OCI-LY7 (cell line): ENCODE results near the gene PCDHGB7. TPM values are rescaled to one million over a fixed set of nuclear protein-coding genes. Genes with fewer than 3 reads are reported as not detected.

Experiments used
- BruUV-seq: library from RNA; stranded (reverse); fragments of 400-500 nt; replicated peaks from 2 replicates; lab custom pipeline; 2021; lab: Mats Ljungman, UMichigan
- CTCF ChIA-PET: fragments of 300-600 bp; sonication (Branson Sonifier 250); formaldehyde crosslinking; loops from one replicate; lab custom pipeline; 2022; ENCODE audit warnings: antibody characterized with exemption; ENCODE audit not compliant: unreplicated experiment; lab: Charles Lee
- POLR2A ChIA-PET: fragments of 300-600 bp; sonication (Branson Sonifier 250); formaldehyde crosslinking; loops from one replicate; lab custom pipeline; 2022; ENCODE audit warnings: antibody characterized with exemption; lab: Charles Lee
- DNase-seq: peaks from one replicate; pipeline ENCODE4 v3.0.0-alpha.2; 2015; ENCODE audit warnings: low spot score
- H2AFZ ChIP-seq: fragments of 200-600 bp; sonication (generic), shearing (Covaris generic); 2 replicates; pipeline ENCODE4 v1.6.1; 2014; ENCODE audit warnings: mild to moderate bottlenecking, antibody characterized with exemption, low read length, moderate library complexity
- H3K27ac ChIP-seq: fragments of 200-600 bp; sonication (generic); 2 replicates; pipeline ENCODE4 v1.5.1; 2014; ENCODE audit warnings: mixed run types, low read depth, mild to moderate bottlenecking, moderate library complexity, low read length, inconsistent platforms; ENCODE audit not compliant: poor library complexity, severe bottlenecking
- H3K36me3 ChIP-seq: fragments of 200-600 bp; sonication (generic); 2 replicates; pipeline ENCODE4 v1.6.1; 2014; ENCODE audit warnings: mild to moderate bottlenecking, antibody characterized with exemption, low read length, moderate library complexity, mixed read lengths; ENCODE audit not compliant: insufficient read depth
- H3K4me1 ChIP-seq: fragments of 200-600 bp; sonication (generic); 2 replicates; pipeline ENCODE4 v1.5.1; 2014; ENCODE audit warnings: mild to moderate bottlenecking, low read length; ENCODE audit not compliant: insufficient read depth, poor library complexity, severe bottlenecking
- H3K4me2 ChIP-seq: fragments of 200-600 bp; sonication (generic); 2 replicates; pipeline ENCODE4 v1.6.1; 2014; ENCODE audit warnings: mild to moderate bottlenecking, low read length
- H3K4me3 ChIP-seq: fragments of 200-600 bp; sonication (generic); 2 replicates; pipeline ENCODE4 v1.5.1; 2014; ENCODE audit warnings: mild to moderate bottlenecking, low read depth, low read length; ENCODE audit not compliant: poor library complexity, severe bottlenecking
- H3K79me2 ChIP-seq: fragments of 200-600 bp; sonication (generic); 2 replicates; pipeline ENCODE4 v1.6.1; 2016; ENCODE audit warnings: low read depth, mild to moderate bottlenecking, low read length, moderate library complexity, mixed read lengths; ENCODE audit not compliant: insufficient read depth
- H3K9me2 ChIP-seq: fragments of 200-600 bp; sonication (generic); 2 replicates; pipeline ENCODE4 v1.6.1; 2016; ENCODE audit warnings: mild to moderate bottlenecking, low read length, mixed read lengths; ENCODE audit not compliant: insufficient read depth
- H3K9me3 ChIP-seq: fragments of 200-600 bp; sonication (generic); 2 replicates; pipeline ENCODE4 v1.6.1; 2014; ENCODE audit warnings: mild to moderate bottlenecking, mixed run types, low read length, mixed read lengths
- H4K20me1 ChIP-seq: fragments of 200-600 bp; sonication (generic); 2 replicates; pipeline ENCODE4 v1.6.1; 2014; ENCODE audit warnings: mild to moderate bottlenecking, antibody characterized with exemption, low read length, moderate library complexity, mixed read lengths; ENCODE audit not compliant: insufficient read depth
- CTCF ChIP-seq: fragments of 200-600 bp; sonication (generic); conservative IDR thresholded peaks from 2 replicates; pipeline ENCODE4 v1.5.1; 2014; ENCODE audit warnings: mild to moderate bottlenecking, antibody characterized with exemption, low read length, moderate library complexity, mixed read lengths
- EZH2phosphoT487 ChIP-seq: fragments of 200-600 bp; sonication (generic); IDR thresholded peaks from 2 replicates; pipeline ENCODE4 v1.6.1; 2018; ENCODE audit warnings: low read depth, borderline replicate concordance, mild to moderate bottlenecking, mixed run types, antibody characterized with exemption, low read length, moderate library complexity, mixed read lengths
- intact Hi-C: fragments of 100-400 bp; cut with micrococcal nuclease; formaldehyde crosslinking; loops from one replicate; pipeline ENCODE4 v1.10.0; 2022; ENCODE audit not compliant: unreplicated experiment
- total RNA-seq, 2 experiments: library from RNA; depleted of rRNA in 1 of 2; stranded (reverse); fragments of >200 nt in 1 of 2; shearing (Covaris generic) in 1 of 2; gene quantifications; 2 replicates each; pipeline ENCODE4 v1.2.3, GENCODE V29; 2014 to 2022

The PCDHGB7 gene
- total RNA-seq, 2 experiments from 2014 or later = 3.9 to 5.4 TPM

- no peak for DNase-seq
- H3K27ac ChIP-seq = no peak overlapping the region
- no peaks in the 10 kb centered on the region for H3K79me2 ChIP-seq
- no peaks in the 10 kb centered on the region for H3K9me2 ChIP-seq
- intact Hi-C loops = no loop called here
- H3K9me3 ChIP-seq = no peaks in the 10 kb centered on the region
- no peak overlapping the region for H2AFZ ChIP-seq
- no TSS peak for BruUV-seq
- no peak overlapping the region for H3K4me2 ChIP-seq
- TF ChIP-seq EZH2phosphoT487 (no peak), CTCF (no peak)
- H3K4me3 ChIP-seq = no peak overlapping the region
- H3K36me3 ChIP-seq = no peaks in the 10 kb centered on the region
- no peaks in the 10 kb centered on the region for H4K20me1 ChIP-seq
- H3K4me1 ChIP-seq = peaks cover 14% of the 10 kb centered on the region
- ChIA-PET CTCF (no interaction called here), POLR2A (no interaction called here)
Observed at GRCh38 chr5:141440341-141440740, 22.9 kb downstream of the PCDHGB7 start.

DNA sequence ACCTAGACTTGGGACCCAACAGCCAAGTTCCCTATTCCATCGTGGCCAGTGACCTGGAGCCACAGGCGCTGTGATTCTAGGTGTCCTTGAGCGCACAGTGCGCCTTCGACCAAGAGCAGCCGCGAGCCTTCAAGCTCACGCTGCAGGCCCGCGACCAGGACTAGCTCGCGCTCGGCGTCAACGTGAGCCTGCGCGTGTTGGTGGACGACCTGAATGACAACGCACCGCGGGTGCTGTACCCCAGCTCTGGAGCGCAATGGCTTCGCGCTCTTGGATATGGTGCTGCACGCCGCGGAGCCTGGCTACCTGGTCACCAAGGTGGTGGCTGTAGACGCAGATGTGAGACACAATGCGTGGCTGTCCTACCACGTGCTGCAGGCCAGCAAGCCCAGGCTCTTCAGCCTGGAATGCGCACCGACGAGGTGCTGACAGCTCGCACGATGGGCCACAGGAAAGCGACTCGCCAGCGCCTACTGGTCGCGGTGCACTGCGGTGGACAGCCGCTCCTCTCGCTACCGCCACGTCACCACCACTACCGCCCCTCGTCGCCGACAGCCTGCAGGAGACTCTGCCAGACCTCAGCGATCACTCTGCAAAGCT is 24.2 kb downstream of the PCDHGB7 start:
- H3K9me3 ChIP-seq = no peaks in the 10 kb centered on the region
- no peaks in the 10 kb centered on the region for H3K79me2 ChIP-seq
- H3K27ac ChIP-seq = no peak overlapping the region
- no peaks in the 10 kb centered on the region for H4K20me1 ChIP-seq
- no peaks in the 10 kb centered on the region for H3K36me3 ChIP-seq
- ChIA-PET CTCF (no interaction called here), POLR2A (interaction anchor here (0.5 kb wide), 1 partner anchor 92 kb away, joined by 3 read pairs; no protein-coding TSS in a partner anchor)
- DNase-seq = no peak
- no peaks in the 10 kb centered on the region for H3K9me2 ChIP-seq
- intact Hi-C loops = no loop called here
- H2AFZ ChIP-seq = no peak overlapping the region
- no peak for TF ChIP-seq CTCF
- TF ChIP-seq EZH2phosphoT487 = no peak
- no TSS peak for BruUV-seq
- no peak overlapping the region for H3K4me2 ChIP-seq
- peaks cover 14% of the 10 kb centered on the region for H3K4me1 ChIP-seq
- H3K4me3 ChIP-seq = no peak overlapping the region

DNA sequence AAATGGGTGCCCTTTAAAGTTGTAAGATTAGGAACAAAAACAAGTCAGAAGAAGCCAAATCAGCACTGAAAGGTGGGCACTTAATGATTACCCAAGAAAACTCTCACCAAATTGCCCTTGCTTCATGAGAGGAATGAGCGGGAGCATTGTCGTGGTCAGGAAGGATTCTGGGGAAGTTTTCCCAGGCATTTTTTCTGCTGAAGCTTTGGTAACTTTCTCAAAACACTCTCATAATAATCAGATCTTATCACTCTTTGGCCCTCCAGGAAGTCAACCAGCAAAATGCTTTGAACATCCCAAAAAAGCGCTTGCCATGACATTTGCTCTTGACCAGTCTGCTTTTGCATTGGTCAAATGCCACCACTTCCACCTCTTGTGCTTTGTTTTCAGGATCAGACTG is 47.9 kb downstream of the PCDHGB7 start:
- H3K79me2 ChIP-seq = no peaks in the 10 kb centered on the region
- H4K20me1 ChIP-seq = no peaks in the 10 kb centered on the region
- no peak for DNase-seq
- no peak overlapping the region for H2AFZ ChIP-seq
- no peak overlapping the region for H3K4me3 ChIP-seq
- H3K27ac ChIP-seq = no peak overlapping the region
- no peak overlapping the region for H3K4me2 ChIP-seq
- no peak for TF ChIP-seq EZH2phosphoT487
- TF ChIP-seq CTCF = no peak
- intact Hi-C loops = no loop called here
- H3K9me2 ChIP-seq = no peaks in the 10 kb centered on the region
- H3K9me3 ChIP-seq = no peaks in the 10 kb centered on the region
- H3K36me3 ChIP-seq = no peaks in the 10 kb centered on the region
- CTCF ChIA-PET = no interaction called here
- POLR2A ChIA-PET = interaction anchor here (0.7 to 3.6 kb wide), 5 partner anchors 10 to 60 kb away, joined by 3 to 16 read pairs (median 4); partner anchors contain the start of gene PCDHGC3
- no peaks in the 10 kb centered on the region for H3K4me1 ChIP-seq
- no TSS peak for BruUV-seq
